ENCODE measurements around the gene ZNF470. TPM values are rescaled to one million over a fixed set of nuclear protein-coding genes. Genes with fewer than 3 reads are reported as not detected.

ZNF470 gene
- total RNA-seq, result 1.2 and 2.4 TPM in 2 replicates

- no peaks in the 10 kb centered on the region for H3K27me3 Mint-ChIP-seq (ENCODE audit: insufficient read depth)
- H3K27ac Mint-ChIP-seq, result peak within 1 kb of the TSS; percentile 89
- no peaks in the 10 kb centered on the region for H3K4me1 Mint-ChIP-seq (ENCODE audit: low read depth)
- H3K4me3 Mint-ChIP-seq, result peak within 1 kb of the TSS; percentile 87
- peaks cover 20% of the 10 kb centered on the region for H3K36me3 Mint-ChIP-seq (ENCODE audit: low read depth)
- intact Hi-C loops (cut with micrococcal nuclease), result loop anchor here (1.0 to 5.0 kb wide), 7 partner anchors 28 to 1090 kb away; partner anchors contain the start of genes TRAPPC2B, ZFP28, ZNF547 and ZNF582
- H3K9me3 Mint-ChIP-seq, result peaks cover 83% of the 10 kb centered on the region
- DNase-seq (ENCODE audit: low spot score), result peak; percentile 82
Observed at GRCh38 chr19:56567274-56568120, at the start of gene ZNF470. Gene ZNF470 (plus strand): TSS chr19:56567468. CDS start chr19:56570312, 2,844 bp downstream.

GRCh38 chr19:56525214-56525860 lies 41.9 kb upstream of the ZNF470 start:
- intact Hi-C loops (cut with micrococcal nuclease), result no loop called here
- peaks cover 82% of the 10 kb centered on the region for H3K9me3 Mint-ChIP-seq
- H3K36me3 Mint-ChIP-seq (ENCODE audit: low read depth), result peaks cover 1% of the 10 kb centered on the region
- no peaks in the 10 kb centered on the region for H3K4me1 Mint-ChIP-seq (ENCODE audit: low read depth)
- no peak overlapping the region for H3K4me3 Mint-ChIP-seq
- H3K27me3 Mint-ChIP-seq (ENCODE audit: insufficient read depth), result no peaks in the 10 kb centered on the region
- no peak overlapping the region for H3K27ac Mint-ChIP-seq
- DNase-seq (ENCODE audit: low spot score), result no peak

- peak overlapping the region; percentile 86 for H3K4me3 Mint-ChIP-seq
- H3K4me1 Mint-ChIP-seq (ENCODE audit: low read depth), result peaks cover 3% of the 10 kb centered on the region
- peaks cover 11% of the 10 kb centered on the region for H3K36me3 Mint-ChIP-seq (ENCODE audit: low read depth)
- no peaks in the 10 kb centered on the region for H3K27me3 Mint-ChIP-seq (ENCODE audit: insufficient read depth)
- peaks cover 77% of the 10 kb centered on the region for H3K9me3 Mint-ChIP-seq
- peak overlapping the region; percentile 21 for H3K27ac Mint-ChIP-seq
- DNase-seq (ENCODE audit: low spot score), result no peak
- intact Hi-C loops (cut with micrococcal nuclease), result no loop called here
Observed at GRCh38 chr19:56537442-56537841, 29.8 kb upstream of the ZNF470 start.

GRCh38 chr19:56538254-56538760 lies 29.0 kb upstream of the ZNF470 start:
- peak; percentile 79 for DNase-seq (ENCODE audit: low spot score)
- no peaks in the 10 kb centered on the region for H3K27me3 Mint-ChIP-seq (ENCODE audit: insufficient read depth)
- H3K4me1 Mint-ChIP-seq (ENCODE audit: low read depth), result peaks cover 3% of the 10 kb centered on the region
- H3K27ac Mint-ChIP-seq, result peak overlapping the region; percentile 91
- peak overlapping the region; percentile 86 for H3K4me3 Mint-ChIP-seq
- intact Hi-C loops (cut with micrococcal nuclease), result loop anchor here (1.0 kb wide), 4 partner anchors 29 to 134 kb away; partner anchors contain the start of genes ZNF470, ZNF471, ZNF583 and ZNF71
- H3K9me3 Mint-ChIP-seq, result peaks cover 74% of the 10 kb centered on the region
- peaks cover 11% of the 10 kb centered on the region for H3K36me3 Mint-ChIP-seq (ENCODE audit: low read depth)

GRCh38 chr19:56538761-56539263 lies 28.5 kb upstream of the ZNF470 start, which contains the start of gene ZFP28:
Gene ZFP28 (plus strand): TSS chr19:56538948. CDS start chr19:56539019, 71 bp downstream.
- H3K9me3 Mint-ChIP-seq, result peaks cover 75% of the 10 kb centered on the region
- peak within 1 kb of the TSS; percentile 86 for H3K4me3 Mint-ChIP-seq
- peak within 1 kb of the TSS; percentile 91 for H3K27ac Mint-ChIP-seq
- no peaks in the 10 kb centered on the region for H3K27me3 Mint-ChIP-seq (ENCODE audit: insufficient read depth)
- DNase-seq (ENCODE audit: low spot score), result no peak
- peaks cover 11% of the 10 kb centered on the region for H3K36me3 Mint-ChIP-seq (ENCODE audit: low read depth)
- peaks cover 3% of the 10 kb centered on the region for H3K4me1 Mint-ChIP-seq (ENCODE audit: low read depth)
- intact Hi-C loops (cut with micrococcal nuclease), result loop anchor here (1.0 kb wide), 4 partner anchors 28 to 135 kb away; partner anchors contain the start of genes ZNF470, ZNF471, ZNF583 and ZNF71

- Mint-ChIP-seq H3K9me3 (peaks cover 64% of the 10 kb centered on the region), H3K27me3 (ENCODE audit: insufficient read depth) (no peaks in the 10 kb centered on the region), H3K4me1 (ENCODE audit: low read depth) (no peaks in the 10 kb centered on the region), H3K27ac (no peak overlapping the region), H3K4me3 (no peak overlapping the region), H3K36me3 (ENCODE audit: low read depth) (peaks cover 14% of the 10 kb centered on the region)
- no peak for DNase-seq (ENCODE audit: low spot score)
- intact Hi-C loops (cut with micrococcal nuclease), result no loop called here
Observed at GRCh38 chr19:56543776-56544175, 23.5 kb upstream of the ZNF470 start.

- DNase-seq (ENCODE audit: low spot score), result no peak
- intact Hi-C loops (cut with micrococcal nuclease), result no loop called here
- Mint-ChIP-seq H3K27ac (no peak overlapping the region), H3K36me3 (ENCODE audit: low read depth) (peaks cover 15% of the 10 kb centered on the region), H3K4me3 (no peak overlapping the region), H3K9me3 (peaks cover 51% of the 10 kb centered on the region), H3K27me3 (ENCODE audit: insufficient read depth) (no peaks in the 10 kb centered on the region), H3K4me1 (ENCODE audit: low read depth) (no peaks in the 10 kb centered on the region)
Observed at GRCh38 chr19:56547535-56547934, 19.7 kb upstream of the ZNF470 start.

- H3K27ac Mint-ChIP-seq, result no peak overlapping the region
- H3K9me3 Mint-ChIP-seq, result peaks cover 64% of the 10 kb centered on the region
- H3K27me3 Mint-ChIP-seq (ENCODE audit: insufficient read depth), result no peaks in the 10 kb centered on the region
- no peaks in the 10 kb centered on the region for H3K4me1 Mint-ChIP-seq (ENCODE audit: low read depth)
- no peak for DNase-seq (ENCODE audit: low spot score)
- no peak overlapping the region for H3K4me3 Mint-ChIP-seq
- H3K36me3 Mint-ChIP-seq (ENCODE audit: low read depth), result peaks cover 11% of the 10 kb centered on the region
- intact Hi-C loops (cut with micrococcal nuclease), result no loop called here
Observed at GRCh38 chr19:56554272-56554869, 12.9 kb upstream of the ZNF470 start.

- H3K36me3 Mint-ChIP-seq (ENCODE audit: low read depth), result peaks cover 2% of the 10 kb centered on the region
- no peaks in the 10 kb centered on the region for H3K4me1 Mint-ChIP-seq (ENCODE audit: low read depth)
- no peak for DNase-seq (ENCODE audit: low spot score)
- H3K4me3 Mint-ChIP-seq, result no peak overlapping the region
- no peak overlapping the region for H3K27ac Mint-ChIP-seq
- intact Hi-C loops (cut with micrococcal nuclease), result no loop called here
- peaks cover 94% of the 10 kb centered on the region for H3K9me3 Mint-ChIP-seq
- H3K27me3 Mint-ChIP-seq (ENCODE audit: insufficient read depth), result no peaks in the 10 kb centered on the region
Observed at GRCh38 chr19:56562766-56563165, 4.5 kb upstream of the ZNF470 start.

- intact Hi-C loops (cut with micrococcal nuclease), result loop anchor here (1.0 to 5.0 kb wide), 7 partner anchors 28 to 1090 kb away; partner anchors contain the start of genes TRAPPC2B, ZFP28, ZNF547 and ZNF582
- H3K27me3 Mint-ChIP-seq (ENCODE audit: insufficient read depth), result no peaks in the 10 kb centered on the region
- no peaks in the 10 kb centered on the region for H3K4me1 Mint-ChIP-seq (ENCODE audit: low read depth)
- H3K36me3 Mint-ChIP-seq (ENCODE audit: low read depth), result peaks cover 20% of the 10 kb centered on the region
- H3K9me3 Mint-ChIP-seq, result peaks cover 87% of the 10 kb centered on the region
- DNase-seq (ENCODE audit: low spot score), result peak; percentile 15
- peak overlapping the region; percentile 89 for H3K27ac Mint-ChIP-seq
- H3K4me3 Mint-ChIP-seq, result peak overlapping the region; percentile 87
Observed at GRCh38 chr19:56566904-56567273, 379 bp upstream of the ZNF470 start.

GRCh38 chr19:56572589-56572988 lies 5.3 kb downstream of the ZNF470 start:
- peaks cover 84% of the 10 kb centered on the region for H3K9me3 Mint-ChIP-seq
- no peaks in the 10 kb centered on the region for H3K27me3 Mint-ChIP-seq (ENCODE audit: insufficient read depth)
- intact Hi-C loops (cut with micrococcal nuclease), result no loop called here
- no peak for DNase-seq (ENCODE audit: low spot score)
- H3K4me1 Mint-ChIP-seq (ENCODE audit: low read depth), result no peaks in the 10 kb centered on the region
- no peak overlapping the region for H3K4me3 Mint-ChIP-seq
- H3K36me3 Mint-ChIP-seq (ENCODE audit: low read depth), result peaks cover 48% of the 10 kb centered on the region
- no peak overlapping the region for H3K27ac Mint-ChIP-seq

GRCh38 chr19:56573914-56574313 lies 6.6 kb downstream of the ZNF470 start:
- intact Hi-C loops (cut with micrococcal nuclease), result no loop called here
- H3K9me3 Mint-ChIP-seq, result peaks cover 85% of the 10 kb centered on the region
- H3K36me3 Mint-ChIP-seq (ENCODE audit: low read depth), result peaks cover 46% of the 10 kb centered on the region
- no peaks in the 10 kb centered on the region for H3K4me1 Mint-ChIP-seq (ENCODE audit: low read depth)
- no peak overlapping the region for H3K27ac Mint-ChIP-seq
- no peak overlapping the region for H3K4me3 Mint-ChIP-seq
- no peak for DNase-seq (ENCODE audit: low spot score)
- no peaks in the 10 kb centered on the region for H3K27me3 Mint-ChIP-seq (ENCODE audit: insufficient read depth)

Data from activated T-helper 1 cell treated with anti-CD3 and anti-CD28 coated beads, Interleukin-12 subunit alpha, Interleukin-12 subunit beta, Interleukin-2, Interleukin-4 antibody, amounts not matched to agents 30 ng/mL and 10 ng/mL and 1 ng/mL, durations not matched to agents 14 hours and 24 hours and 36 hours (primary cell).